Activated CD4-positive, CD25-positive, alpha-beta regulatory T cell treated with anti-CD3 and anti-CD28 coated beads, Interleukin-2, amount 50 U/mL, for 72 hours (primary cell): ENCODE measurements around the gene PRSS1.
"Not testable (repeated sequence)": the region's sequence is repeated elsewhere in the genome, so short reads cannot be mapped to it uniquely, and the experiment has no call there.

ENCODE experiments used
- DNase-seq: peaks from one replicate; pipeline ENCODE4 v3.0.0; 2021

Gene PRSS1

GRCh38 chr7:142748410-142748809 is 862 bp upstream of the PRSS1 start:
- DNase-seq, result not testable (repeated sequence)

GRCh38 chr7:142750321-142750938 is 1.2 kb downstream of the PRSS1 start:
- no peak for DNase-seq

GRCh38 chr7:142751526-142752175 is 2.4 kb downstream of the PRSS1 start:
- not testable (repeated sequence) for DNase-seq

GRCh38 chr7:142752376-142753225 is 3.3 kb downstream of the PRSS1 start:
- DNase-seq, result no peak

- DNase-seq, result no peak
Measured at GRCh38 chr7:142753366-142753765, 4.1 kb downstream of the PRSS1 start.

GRCh38 chr7:142753925-142754491 is 4.7 kb downstream of the PRSS1 start:
- DNase-seq, result not testable (repeated sequence)

GRCh38 chr7:142754681-142755575 is 5.7 kb downstream of the PRSS1 start:
- DNase-seq, result no peak

- DNase-seq, result not testable (repeated sequence)
Measured at GRCh38 chr7:142758312-142758711, 9.0 kb downstream of the PRSS1 start.

- DNase-seq, result no peak
Measured at GRCh38 chr7:142759433-142759832, 10.2 kb downstream of the PRSS1 start.

- no peak for DNase-seq
Measured at GRCh38 chr7:142760071-142760642, 10.9 kb downstream of the PRSS1 start.

- not testable (repeated sequence) for DNase-seq
Measured at GRCh38 chr7:142761606-142762005, 12.3 kb downstream of the PRSS1 start.

GRCh38 chr7:142762104-142762503 is 12.8 kb downstream of the PRSS1 start:
- DNase-seq, result no peak

- DNase-seq, result no peak
Measured at GRCh38 chr7:142767451-142767850, 18.2 kb downstream of the PRSS1 start.

- no peak for DNase-seq
Measured at GRCh38 chr7:142767861-142768260, 18.6 kb downstream of the PRSS1 start.

- DNase-seq, result not testable (repeated sequence)
Measured at GRCh38 chr7:142768885-142769284, 19.6 kb downstream of the PRSS1 start.

GRCh38 chr7:142770661-142771352 is 21.5 kb downstream of the PRSS1 start, which contains the start of gene PRSS2:
Gene PRSS2, plus strand, starts transcription at chr7:142770970. Its CDS starts 13 bp downstream, at chr7:142770983.
- no peak for DNase-seq

- no peak for DNase-seq
Measured at GRCh38 chr7:142771353-142771723, 22.1 kb downstream of the PRSS1 start.

- no peak for DNase-seq
Measured at GRCh38 chr7:142772051-142772450, 22.8 kb downstream of the PRSS1 start.

- DNase-seq, result no peak
Measured at GRCh38 chr7:142772673-142773072, 23.4 kb downstream of the PRSS1 start.

- DNase-seq, result no peak
Measured at GRCh38 chr7:142773230-142773629, 24.0 kb downstream of the PRSS1 start.
